Kidney glomerular epithelial cell (primary cell): ENCODE data around the gene CDK5R2.
"Not testable (repeated sequence)": the region's sequence is repeated elsewhere in the genome, so short reads cannot be mapped to it uniquely, and the experiment has no call there.

Experiments
- DNase-seq: peaks from one replicate; lab custom pipeline; 2025; lab: John Stamatoyannopoulos, UW

The CDK5R2 gene

GRCh38 chr2:218959141-218959731, at the start of gene CDK5R2:
CDK5R2 (plus strand) TSS chr2:218959666; CDS start chr2:218959821, 155 bp downstream.
- DNase-seq, result peak; percentile 73

GRCh38 chr2:218910741-218911140, 48.7 kb upstream of the CDK5R2 start:
- DNase-seq, result no peak

GRCh38 chr2:218920504-218920903, 39.0 kb upstream of the CDK5R2 start:
- DNase-seq, result no peak

- no peak for DNase-seq
These were observed 34.7 kb upstream of the CDK5R2 start for GRCh38 chr2:218924757-218925156.

- no peak for DNase-seq
These were observed 34.0 kb upstream of the CDK5R2 start for GRCh38 chr2:218925434-218925833.

- DNase-seq, result no peak
These were observed 32.0 kb upstream of the CDK5R2 start for GRCh38 chr2:218927422-218927821.

- peak; percentile 14 for DNase-seq
These were observed 31.6 kb upstream of the CDK5R2 start for GRCh38 chr2:218927876-218928275.

- not testable (repeated sequence) for DNase-seq
These were observed 29.0 kb upstream of the CDK5R2 start for GRCh38 chr2:218930488-218930887.

- not testable (repeated sequence) for DNase-seq
These were observed 27.7 kb upstream of the CDK5R2 start for GRCh38 chr2:218931751-218932150.

- DNase-seq, result no peak
These were observed 14.6 kb upstream of the CDK5R2 start for GRCh38 chr2:218944759-218945404.

GRCh38 chr2:218946621-218947020, 12.8 kb upstream of the CDK5R2 start:
- no peak for DNase-seq

- DNase-seq, result no peak
These were observed 7.3 kb upstream of the CDK5R2 start for GRCh38 chr2:218952160-218952559.

GRCh38 chr2:218953366-218953954, 6.0 kb upstream of the CDK5R2 start:
- DNase-seq, result no peak

- no peak for DNase-seq
These were observed 4.7 kb upstream of the CDK5R2 start for GRCh38 chr2:218954541-218955300.

- DNase-seq, result no peak
These were observed 3.4 kb upstream of the CDK5R2 start for GRCh38 chr2:218956039-218956438.

GRCh38 chr2:218957671-218958070, 1.8 kb upstream of the CDK5R2 start:
- DNase-seq, result no peak

- no peak for DNase-seq
These were observed 1.2 kb upstream of the CDK5R2 start for GRCh38 chr2:218958276-218958675.

- no peak for DNase-seq
These were observed 369 bp downstream of the CDK5R2 start for GRCh38 chr2:218959761-218960308.

- no peak for DNase-seq
These were observed 1.1 kb downstream of the CDK5R2 start for GRCh38 chr2:218960309-218961165.

- no peak for DNase-seq
These were observed 1.8 kb downstream of the CDK5R2 start for GRCh38 chr2:218961229-218961628.
